MM.1S (cell line): ENCODE data around the gene RAB38.

Source experiments
- DNase-seq: peaks from one replicate; pipeline ENCODE4 v3.0.0-alpha.2; 2015
- H2AFZ ChIP-seq: fragments of 300-600 bp; sonication (generic); 2 replicates; pipeline ENCODE4 v1.6.0; 2016; ENCODE audit warnings: antibody characterized with exemption, low read length
- H3F3A ChIP-seq: fragments of 300-600 bp; sonication (generic); 2 replicates; pipeline ENCODE4 v1.6.1; 2016; ENCODE audit warnings: mild to moderate bottlenecking, antibody characterized with exemption, low read length, moderate library complexity, mixed read lengths; ENCODE audit not compliant: insufficient read depth
- H3K27ac ChIP-seq: fragments of 300-600 bp; sonication (generic); 2 replicates; pipeline ENCODE4 v1.5.1; 2016; ENCODE audit warnings: mild to moderate bottlenecking, low read length
- H3K27me3 ChIP-seq: fragments of 300-600 bp; sonication (generic); replicated peaks from 2 replicates; pipeline ENCODE4 v1.6.0; 2016; ENCODE audit warnings: low read length; ENCODE audit not compliant: insufficient read depth
- H3K36me3 ChIP-seq: fragments of 300-600 bp; sonication (generic); replicated peaks from 2 replicates; pipeline ENCODE4 v1.6.1; 2016; ENCODE audit warnings: mild to moderate bottlenecking, low read length, mixed read lengths; ENCODE audit not compliant: insufficient read depth
- H3K4me1 ChIP-seq: fragments of 300-600 bp; sonication (generic); 2 replicates; pipeline ENCODE4 v1.6.1; 2016; ENCODE audit warnings: low read length, mixed read lengths
- H3K4me2 ChIP-seq: fragments of 300-600 bp; sonication (generic); 2 replicates; pipeline ENCODE4 v1.6.0; 2016; ENCODE audit warnings: low read depth, low read length
- H3K4me3 ChIP-seq: fragments of 300-600 bp; sonication (generic); 2 replicates; pipeline ENCODE4 v1.5.1; 2016; ENCODE audit warnings: low read length, mixed read lengths
- H3K79me2 ChIP-seq: fragments of 300-600 bp; sonication (generic); 2 replicates; pipeline ENCODE4 v1.6.1; 2016; ENCODE audit warnings: mixed run types, low read length, mixed read lengths
- H3K9ac ChIP-seq: fragments of 300-600 bp; sonication (generic); 2 replicates; pipeline ENCODE4 v1.6.1; 2016; ENCODE audit warnings: low read length, mixed read lengths
- H3K9me2 ChIP-seq: fragments of 300-600 bp; sonication (generic); replicated peaks from 2 replicates; pipeline ENCODE4 v1.6.1; 2016; ENCODE audit warnings: mild to moderate bottlenecking, low read length, mixed read lengths; ENCODE audit not compliant: insufficient read depth
- H3K9me3 ChIP-seq: fragments of 300-600 bp; sonication (generic); replicated peaks from 2 replicates; pipeline ENCODE4 v1.6.1; 2016; ENCODE audit warnings: mild to moderate bottlenecking, low read length, mixed read lengths; ENCODE audit not compliant: insufficient read depth
- H4K20me1 ChIP-seq: fragments of 300-600 bp; sonication (generic); 2 replicates; pipeline ENCODE4 v1.6.1; 2016; ENCODE audit warnings: mild to moderate bottlenecking, low read length, moderate library complexity, mixed read lengths; ENCODE audit not compliant: insufficient read depth
- EZH2 ChIP-seq: fragments of 300-600 bp; sonication (generic); optimal IDR thresholded peaks from 2 replicates; pipeline ENCODE3; 2017; ENCODE audit warnings: low read depth, mild to moderate bottlenecking, antibody characterized with exemption, low read length, mixed read lengths
- EZH2phosphoT487 ChIP-seq: fragments of 300-600 bp; sonication (generic); IDR thresholded peaks from 2 replicates; pipeline ENCODE4 v1.6.1; 2018; ENCODE audit warnings: antibody characterized with exemption, low read length
- TF ChIP-seq, protein P1 (sequence below): fragments of 300-600 bp; sonication (generic); IDR thresholded peaks from 2 replicates; pipeline ENCODE4 v1.5.1; 2016; ENCODE audit warnings: antibody characterized with exemption, low read length, mixed read lengths

The RAB38 gene

DNA sequence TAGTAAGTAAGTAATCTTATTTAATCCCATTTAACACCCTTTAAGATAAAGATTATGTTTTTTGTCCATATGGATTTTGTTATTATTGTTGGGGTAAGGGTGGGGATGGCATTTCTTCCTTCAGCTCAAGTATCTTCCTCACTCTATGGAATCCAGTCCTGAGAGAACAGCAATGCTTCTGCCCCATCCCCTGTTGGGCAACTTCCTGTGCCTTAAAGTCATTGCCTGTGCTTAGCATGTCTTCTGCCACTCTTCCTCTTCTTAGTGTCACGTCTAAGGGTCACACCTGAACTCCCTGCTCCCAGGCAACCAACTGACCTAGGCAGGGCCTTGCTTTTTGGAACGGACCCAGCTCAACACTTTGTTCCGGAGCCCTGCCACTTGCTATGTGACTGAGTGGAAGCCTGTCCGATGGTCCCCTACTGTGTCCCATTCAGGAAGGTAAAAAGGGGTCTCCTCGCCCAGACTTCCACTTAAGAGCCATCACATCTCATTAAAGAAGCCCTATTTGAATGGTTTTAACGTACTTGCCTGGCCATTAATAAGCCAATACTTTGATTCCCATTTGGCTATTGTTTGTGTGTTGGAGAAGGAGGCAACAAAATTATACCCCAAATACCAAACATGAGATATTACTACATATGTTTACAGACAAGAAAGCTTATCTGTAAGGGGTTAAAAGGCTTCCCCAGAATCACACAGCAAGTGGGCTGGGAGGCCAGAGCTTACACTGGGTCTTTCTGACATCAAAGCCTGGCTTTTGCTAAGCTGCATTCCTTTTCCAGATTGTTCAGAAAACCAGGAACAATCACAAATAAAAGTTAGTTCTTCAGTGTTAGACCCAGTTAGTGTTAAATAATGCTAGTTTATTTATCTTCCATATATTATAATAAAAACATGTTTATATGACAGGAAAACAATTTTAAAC lies 59.2 kb downstream of the RAB38 start:
- Histone ChIP-seq H3K4me1 (no peaks in the 10 kb centered on the region), H3F3A (no peaks in the 10 kb centered on the region), H3K36me3 (no peaks in the 10 kb centered on the region), H3K79me2 (no peaks in the 10 kb centered on the region), H3K4me2 (no peak overlapping the region), H3K4me3 (no peak overlapping the region), H3K9ac (no peak overlapping the region), H4K20me1 (no peaks in the 10 kb centered on the region), H3K27ac (no peak overlapping the region), H3K9me2 (no peaks in the 10 kb centered on the region), H2AFZ (no peak overlapping the region), H3K27me3 (no peaks in the 10 kb centered on the region), H3K9me3 (no peaks in the 10 kb centered on the region)
- no peak for DNase-seq
- TF ChIP-seq, protein P1, sequence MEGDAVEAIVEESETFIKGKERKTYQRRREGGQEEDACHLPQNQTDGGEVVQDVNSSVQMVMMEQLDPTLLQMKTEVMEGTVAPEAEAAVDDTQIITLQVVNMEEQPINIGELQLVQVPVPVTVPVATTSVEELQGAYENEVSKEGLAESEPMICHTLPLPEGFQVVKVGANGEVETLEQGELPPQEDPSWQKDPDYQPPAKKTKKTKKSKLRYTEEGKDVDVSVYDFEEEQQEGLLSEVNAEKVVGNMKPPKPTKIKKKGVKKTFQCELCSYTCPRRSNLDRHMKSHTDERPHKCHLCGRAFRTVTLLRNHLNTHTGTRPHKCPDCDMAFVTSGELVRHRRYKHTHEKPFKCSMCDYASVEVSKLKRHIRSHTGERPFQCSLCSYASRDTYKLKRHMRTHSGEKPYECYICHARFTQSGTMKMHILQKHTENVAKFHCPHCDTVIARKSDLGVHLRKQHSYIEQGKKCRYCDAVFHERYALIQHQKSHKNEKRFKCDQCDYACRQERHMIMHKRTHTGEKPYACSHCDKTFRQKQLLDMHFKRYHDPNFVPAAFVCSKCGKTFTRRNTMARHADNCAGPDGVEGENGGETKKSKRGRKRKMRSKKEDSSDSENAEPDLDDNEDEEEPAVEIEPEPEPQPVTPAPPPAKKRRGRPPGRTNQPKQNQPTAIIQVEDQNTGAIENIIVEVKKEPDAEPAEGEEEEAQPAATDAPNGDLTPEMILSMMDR: no peak
- TF ChIP-seq EZH2 (no peak), EZH2phosphoT487 (no peak)

DNA sequence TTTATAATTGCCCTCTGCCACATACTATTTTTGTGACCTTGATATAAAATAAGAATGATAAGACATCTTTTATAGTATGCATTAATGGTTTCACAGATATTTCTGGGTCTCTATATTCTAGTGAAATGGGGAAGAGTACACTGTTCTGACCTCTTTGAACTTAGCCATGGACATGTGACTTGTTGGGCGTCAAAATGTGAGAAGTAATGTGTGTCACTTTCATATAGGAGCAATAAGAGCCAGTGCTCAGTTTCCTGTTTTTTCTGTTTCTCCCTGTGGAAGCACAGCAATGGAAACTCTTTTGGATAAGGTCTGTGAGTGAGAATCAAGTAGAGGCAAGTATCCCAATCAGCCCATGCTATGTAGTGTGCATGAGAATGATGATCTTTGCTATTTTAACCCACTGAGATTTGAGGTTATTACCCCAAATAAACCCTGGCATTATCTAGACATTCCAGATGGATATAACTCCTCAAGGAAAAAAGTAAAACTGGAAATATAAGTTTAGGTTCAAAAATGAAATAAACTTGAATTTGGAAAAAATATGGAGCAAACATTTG lies 60.7 kb downstream of the RAB38 start:
- H2AFZ ChIP-seq: no peak overlapping the region
- no peaks in the 10 kb centered on the region for H3K9me3 ChIP-seq
- TF ChIP-seq EZH2 (no peak), EZH2phosphoT487 (no peak)
- TF ChIP-seq, protein P1: no peak
- H3K4me1 ChIP-seq: no peaks in the 10 kb centered on the region
- no peak overlapping the region for H3K4me2 ChIP-seq
- H3F3A ChIP-seq: no peaks in the 10 kb centered on the region
- no peaks in the 10 kb centered on the region for H3K9me2 ChIP-seq
- no peaks in the 10 kb centered on the region for H4K20me1 ChIP-seq
- H3K79me2 ChIP-seq: no peaks in the 10 kb centered on the region
- H3K4me3 ChIP-seq: no peak overlapping the region
- H3K27me3 ChIP-seq: no peaks in the 10 kb centered on the region
- H3K27ac ChIP-seq: no peak overlapping the region
- no peak for DNase-seq
- H3K9ac ChIP-seq: no peak overlapping the region
- H3K36me3 ChIP-seq: no peaks in the 10 kb centered on the region

DNA sequence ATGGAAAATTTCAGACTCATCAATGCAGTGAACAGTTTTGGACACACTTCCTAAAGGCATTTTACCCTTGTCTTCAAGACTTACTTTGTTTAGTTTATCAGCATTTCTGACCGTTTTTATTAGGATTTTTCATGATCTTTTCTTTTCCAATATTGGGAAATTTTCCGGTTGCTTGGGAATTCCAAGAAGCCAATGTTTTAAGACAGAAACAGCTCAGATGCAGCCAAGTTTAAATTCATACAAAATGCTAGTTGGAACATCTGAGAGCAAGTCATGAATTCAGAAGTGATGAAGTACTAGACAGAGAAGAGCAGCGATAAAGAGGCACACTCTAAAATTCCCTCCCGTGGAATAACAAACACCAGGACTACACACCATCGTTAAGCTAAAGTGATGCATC lies 68.6 kb downstream of the RAB38 start:
- no peak overlapping the region for H3K4me3 ChIP-seq
- TF ChIP-seq, protein P1: no peak
- TF ChIP-seq EZH2 (no peak), EZH2phosphoT487 (no peak)
- DNase-seq: no peak
- no peaks in the 10 kb centered on the region for H3F3A ChIP-seq
- H3K9me2 ChIP-seq: no peaks in the 10 kb centered on the region
- H3K36me3 ChIP-seq: no peaks in the 10 kb centered on the region
- no peak overlapping the region for H3K4me2 ChIP-seq
- no peaks in the 10 kb centered on the region for H3K79me2 ChIP-seq
- H3K4me1 ChIP-seq: no peaks in the 10 kb centered on the region
- no peak overlapping the region for H2AFZ ChIP-seq
- no peaks in the 10 kb centered on the region for H4K20me1 ChIP-seq
- H3K27ac ChIP-seq: no peak overlapping the region
- no peaks in the 10 kb centered on the region for H3K9me3 ChIP-seq
- H3K27me3 ChIP-seq: no peaks in the 10 kb centered on the region
- H3K9ac ChIP-seq: no peak overlapping the region
